ENCODE results near the gene PRDM7.
"Not testable (repeated sequence)": the region's sequence is repeated elsewhere in the genome, so short reads cannot be mapped to it uniquely, and the experiment has no call there.

The PRDM7 gene

GRCh38 chr16:90072442-90073105 is 4.6 kb downstream of the PRDM7 start:
- no peak for DNase-seq (ENCODE audit: low spot score)

GRCh38 chr16:90070440-90070839 is 6.7 kb downstream of the PRDM7 start:
- DNase-seq (ENCODE audit: low spot score) = no peak

- DNase-seq (ENCODE audit: low spot score) = no peak
Observed at GRCh38 chr16:90061437-90061836, 15.7 kb downstream of the PRDM7 start.

- DNase-seq (ENCODE audit: low spot score) = no peak
Observed at GRCh38 chr16:90057738-90058173, 19.4 kb downstream of the PRDM7 start.

GRCh38 chr16:90056521-90056920 is 20.6 kb downstream of the PRDM7 start:
- DNase-seq (ENCODE audit: low spot score) = not testable (repeated sequence)

GRCh38 chr16:90055371-90055770 is 21.8 kb downstream of the PRDM7 start:
- DNase-seq (ENCODE audit: low spot score) = no peak

- DNase-seq (ENCODE audit: low spot score) = no peak
Observed at GRCh38 chr16:90054554-90054953, 22.6 kb downstream of the PRDM7 start.

- no peak for DNase-seq (ENCODE audit: low spot score)
Observed at GRCh38 chr16:90053902-90054500, 23.1 kb downstream of the PRDM7 start.

GRCh38 chr16:90050969-90051368 is 26.2 kb downstream of the PRDM7 start:
- DNase-seq (ENCODE audit: low spot score) = no peak

- no peak for DNase-seq (ENCODE audit: low spot score)
Observed at GRCh38 chr16:90048737-90049330, 28.3 kb downstream of the PRDM7 start.

- no peak for DNase-seq (ENCODE audit: low spot score)
Observed at GRCh38 chr16:90048347-90048722, 28.8 kb downstream of the PRDM7 start.

GRCh38 chr16:90047714-90048346 is 29.3 kb downstream of the PRDM7 start:
- DNase-seq (ENCODE audit: low spot score) = no peak

GRCh38 chr16:90046971-90047713 is 30.0 kb downstream of the PRDM7 start:
- no peak for DNase-seq (ENCODE audit: low spot score)

- no peak for DNase-seq (ENCODE audit: low spot score)
Observed at GRCh38 chr16:90046122-90046970, 30.8 kb downstream of the PRDM7 start.

GRCh38 chr16:90044111-90044551 is 33.0 kb downstream of the PRDM7 start:
- DNase-seq (ENCODE audit: low spot score) = no peak

- DNase-seq (ENCODE audit: low spot score) = no peak
Observed at GRCh38 chr16:90043526-90043925, 33.6 kb downstream of the PRDM7 start.

GRCh38 chr16:90042946-90043514 is 34.1 kb downstream of the PRDM7 start:
- DNase-seq (ENCODE audit: low spot score) = no peak

- DNase-seq (ENCODE audit: low spot score) = no peak
Observed at GRCh38 chr16:90041896-90042473, 35.1 kb downstream of the PRDM7 start.

- DNase-seq (ENCODE audit: low spot score) = no peak
Observed at GRCh38 chr16:90040152-90041023, 36.7 kb downstream of the PRDM7 start.

- no peak for DNase-seq (ENCODE audit: low spot score)
Observed at GRCh38 chr16:90037276-90037675, 39.9 kb downstream of the PRDM7 start.

Measured in Ammon's horn (tissue), 1 donor.